Breast epithelium (tissue), 4 donors: ENCODE measurements around the gene FBXO40. TPM values are rescaled to one million over a fixed set of nuclear protein-coding genes. Genes with fewer than 3 reads are reported as not detected.
A peak's percentile ranks its signal among the peaks of the same experiment; 100 is the strongest.

Experiments
- DNase-seq, 2 donors: peaks; one replicate each; pipeline ENCODE4 v3.0.0-alpha.2; 2019; ENCODE audit warnings: low spot score in 2 of 2
- H3K27ac ChIP-seq, 2 donors: fragments of 200-600 bp; sonication (generic) in 1 of 2; one replicate each; pipeline ENCODE4 v1.5.1; 2016 to 2019; ENCODE audit warnings: mild to moderate bottlenecking in 1 of 2
- H3K27me3 ChIP-seq, 2 donors: fragments of 200-600 bp; sonication (generic) in 1 of 2; one replicate each; pipeline versions ENCODE4 v1.5.1 to v1.6.0; 2017 to 2019; ENCODE audit warnings: control low read depth in 1 of 2, mild to moderate bottlenecking in 1 of 2
- H3K36me3 ChIP-seq: fragments of 200-600 bp; one replicate; pipeline ENCODE4 v1.5.1; 2019
- H3K4me1 ChIP-seq, 2 donors: fragments of 200-600 bp; sonication (generic); one replicate each; pipeline ENCODE4 v1.5.1; 2016 to 2019; ENCODE audit warnings: control low read depth in 1 of 2
- H3K4me3 ChIP-seq, 3 donors: fragments of 200-600 bp; sonication (generic); 1 replicate in 2 of 3; 2 replicates in 1 of 3; pipeline ENCODE4 v1.5.1; 2016 to 2019; ENCODE audit warnings: mild to moderate bottlenecking in 3 of 3, moderate library complexity in 2 of 3
- H3K9me3 ChIP-seq, 2 donors: fragments of 200-600 bp; sonication (generic) in 1 of 2; one replicate each; pipeline ENCODE4 v1.5.1; 2016 to 2019; ENCODE audit warnings: control low read depth in 1 of 2
- POLR2A ChIP-seq: fragments of 450-650 bp; IDR thresholded peaks from one replicate; pipeline ENCODE4 v1.6.1; 2016; ENCODE audit warnings: antibody characterized with exemption, mild to moderate bottlenecking, moderate library complexity
- POLR2AphosphoS5 ChIP-seq, 3 donors: sonication (generic); formaldehyde crosslinking; IDR thresholded peaks; one replicate each; pipeline ENCODE4 v1.6.1; 2017; ENCODE audit warnings: antibody characterized with exemption in 3 of 3
- intact Hi-C: fragments of 100-400 bp; cut with DNase I; formaldehyde crosslinking; loops from one replicate; pipeline ENCODE4 v1.15.1; 2023; ENCODE audit warnings: low total_unique reads
- total RNA-seq, 3 donors: library from RNA; depleted of rRNA; stranded (reverse); fragments of >200 nt; gene quantifications; one replicate each; pipeline ENCODE4 v1.1.0, GENCODE V29; 2016
- TF ChIP-seq, protein P1 (sequence below), 3 donors: fragments of 450-650 bp; IDR thresholded peaks; one replicate each; pipeline ENCODE4 v1.5.1; 2016 to 2017; ENCODE audit warnings: antibody characterized with exemption in 3 of 3, mild to moderate bottlenecking in 3 of 3, moderate library complexity in 3 of 3

FBXO40 gene, protein sequence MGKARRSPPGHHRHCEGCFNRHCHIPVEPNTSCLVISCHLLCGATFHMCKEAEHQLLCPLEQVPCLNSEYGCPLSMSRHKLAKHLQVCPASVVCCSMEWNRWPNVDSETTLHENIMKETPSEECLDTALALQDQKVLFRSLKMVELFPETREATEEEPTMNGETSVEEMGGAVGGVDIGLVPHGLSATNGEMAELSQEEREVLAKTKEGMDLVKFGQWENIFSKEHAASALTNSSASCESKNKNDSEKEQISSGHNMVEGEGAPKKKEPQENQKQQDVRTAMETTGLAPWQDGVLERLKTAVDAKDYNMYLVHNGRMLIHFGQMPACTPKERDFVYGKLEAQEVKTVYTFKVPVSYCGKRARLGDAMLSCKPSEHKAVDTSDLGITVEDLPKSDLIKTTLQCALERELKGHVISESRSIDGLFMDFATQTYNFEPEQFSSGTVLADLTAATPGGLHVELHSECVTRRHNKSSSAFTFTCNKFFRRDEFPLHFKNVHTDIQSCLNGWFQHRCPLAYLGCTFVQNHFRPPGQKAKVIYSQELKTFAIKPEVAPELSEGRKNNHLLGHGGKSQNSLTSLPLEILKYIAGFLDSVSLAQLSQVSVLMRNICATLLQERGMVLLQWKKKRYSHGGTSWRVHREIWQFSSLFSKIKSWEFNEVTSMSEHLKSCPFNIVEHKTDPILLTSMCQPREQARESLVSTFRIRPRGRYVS
- not detected for total RNA-seq

DNA sequence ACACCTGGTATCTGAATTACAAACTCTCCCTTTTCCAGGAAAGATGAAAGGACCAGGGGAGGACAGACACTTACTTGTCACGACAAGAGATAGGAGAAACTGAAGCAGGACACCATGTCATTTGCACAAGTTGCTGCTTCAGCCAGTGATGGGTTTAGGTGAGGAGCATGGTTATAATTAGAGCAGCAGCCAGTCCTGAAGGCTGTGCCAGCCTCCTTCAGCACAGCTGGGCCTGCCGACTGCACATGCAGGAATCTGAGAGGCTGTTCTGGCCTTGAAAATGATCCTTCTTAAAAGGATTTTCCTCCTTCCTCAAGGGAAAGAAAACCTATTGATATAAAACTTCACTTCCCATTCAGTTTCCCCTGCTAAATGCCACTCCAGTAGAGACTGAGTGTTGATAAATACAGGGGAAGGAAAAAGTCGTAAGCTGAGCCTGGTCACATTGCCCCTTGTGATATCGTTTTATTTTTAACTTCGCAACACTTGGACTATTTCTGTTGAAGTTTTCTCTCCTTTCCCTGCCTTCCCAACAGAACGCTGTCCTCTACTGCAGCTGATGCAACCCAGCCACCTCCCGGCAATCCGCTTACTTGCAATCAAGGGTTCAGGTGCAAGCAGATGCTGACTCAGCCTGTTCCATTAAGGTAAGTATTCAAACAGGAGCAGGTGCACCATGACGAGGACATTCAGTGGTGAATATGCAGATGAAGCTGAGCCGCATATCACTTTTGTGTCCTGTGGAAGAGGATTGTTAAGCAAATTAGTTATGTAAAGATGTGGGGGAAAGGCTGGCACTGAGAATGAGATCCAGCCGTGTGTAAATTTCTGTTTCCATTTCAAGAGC, at the start of gene FBXO40:
Gene FBXO40, plus strand, starts transcription at position 524 of the 847 bp plus-strand sequence. CDS start 27,197 bp downstream, outside the sequence.
- Histone ChIP-seq H3K9me3 (no peaks in the 10 kb centered on the region), H3K4me3 (no peak within 1 kb of the TSS), H3K27me3 (no peaks in the 10 kb centered on the region), H3K27ac (no peak within 1 kb of the TSS), H3K4me1 (no peaks in the 10 kb centered on the region), H3K36me3 (no peaks in the 10 kb centered on the region)
- DNase-seq = no peak
- no peak for TF ChIP-seq POLR2A
- TF ChIP-seq, protein P1, sequence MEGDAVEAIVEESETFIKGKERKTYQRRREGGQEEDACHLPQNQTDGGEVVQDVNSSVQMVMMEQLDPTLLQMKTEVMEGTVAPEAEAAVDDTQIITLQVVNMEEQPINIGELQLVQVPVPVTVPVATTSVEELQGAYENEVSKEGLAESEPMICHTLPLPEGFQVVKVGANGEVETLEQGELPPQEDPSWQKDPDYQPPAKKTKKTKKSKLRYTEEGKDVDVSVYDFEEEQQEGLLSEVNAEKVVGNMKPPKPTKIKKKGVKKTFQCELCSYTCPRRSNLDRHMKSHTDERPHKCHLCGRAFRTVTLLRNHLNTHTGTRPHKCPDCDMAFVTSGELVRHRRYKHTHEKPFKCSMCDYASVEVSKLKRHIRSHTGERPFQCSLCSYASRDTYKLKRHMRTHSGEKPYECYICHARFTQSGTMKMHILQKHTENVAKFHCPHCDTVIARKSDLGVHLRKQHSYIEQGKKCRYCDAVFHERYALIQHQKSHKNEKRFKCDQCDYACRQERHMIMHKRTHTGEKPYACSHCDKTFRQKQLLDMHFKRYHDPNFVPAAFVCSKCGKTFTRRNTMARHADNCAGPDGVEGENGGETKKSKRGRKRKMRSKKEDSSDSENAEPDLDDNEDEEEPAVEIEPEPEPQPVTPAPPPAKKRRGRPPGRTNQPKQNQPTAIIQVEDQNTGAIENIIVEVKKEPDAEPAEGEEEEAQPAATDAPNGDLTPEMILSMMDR (IDR thresholded peaks at IDR 0.05) = no peak
- no peak for TF ChIP-seq POLR2AphosphoS5 (IDR thresholded peaks at IDR 0.05)
- intact Hi-C loops = no loop called here

DNA sequence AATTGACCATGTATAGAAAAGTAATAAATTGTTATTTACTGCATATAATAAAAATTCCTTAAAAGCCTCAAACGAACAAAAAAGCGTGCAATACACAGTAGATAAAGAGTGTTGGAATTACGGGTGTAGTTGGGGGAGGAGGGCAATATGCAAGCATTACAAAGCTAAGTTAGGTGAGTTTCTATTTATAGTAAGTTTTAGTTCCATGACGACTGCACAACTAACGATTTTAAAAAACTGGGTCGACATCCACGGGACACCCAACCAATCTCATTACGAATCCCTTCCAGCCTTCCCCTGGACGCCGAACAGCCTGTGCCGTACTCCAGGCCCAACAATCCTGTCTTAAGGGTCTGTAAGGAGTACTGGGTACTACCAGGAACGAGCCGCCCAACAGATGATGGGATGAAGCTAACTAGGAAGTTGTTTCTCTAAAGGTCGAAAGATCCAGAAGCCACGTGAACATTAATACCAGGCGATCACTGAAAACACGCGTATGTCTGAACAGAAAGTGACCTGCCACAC, 48.1 kb upstream of the FBXO40 start:
- no peak overlapping the region for H3K27ac ChIP-seq
- no peak for DNase-seq
- H3K36me3 ChIP-seq = no peaks in the 10 kb centered on the region
- H3K9me3 ChIP-seq = no peaks in the 10 kb centered on the region
- peak overlapping the region; percentile 54 to 66 (median 57) for H3K4me3 ChIP-seq
- no peaks in the 10 kb centered on the region for H3K4me1 ChIP-seq
- intact Hi-C loops = no loop called here
- TF ChIP-seq POLR2A (no peak), POLR2AphosphoS5 (IDR thresholded peaks at IDR 0.05) (no peak)
- TF ChIP-seq, protein P1 (IDR thresholded peaks at IDR 0.05) = no peak
- H3K27me3 ChIP-seq = no peaks in the 10 kb centered on the region

- Histone ChIP-seq H3K27me3 (no peaks in the 10 kb centered on the region), H3K4me1 (no peaks in the 10 kb centered on the region), H3K4me3 (peak within 1 kb of the TSS; percentile 54 to 66 (median 57)), H3K9me3 (no peaks in the 10 kb centered on the region), H3K27ac (peak within 1 kb of the TSS; percentile 58 to 63), H3K36me3 (no peaks in the 10 kb centered on the region)
- intact Hi-C loops = no loop called here
- peak; percentile 79 to 85 for DNase-seq
- TF ChIP-seq, protein P1 (IDR thresholded peaks at IDR 0.05) = no peak
- TF ChIP-seq POLR2AphosphoS5 (IDR thresholded peaks at IDR 0.05) = peak in 2 of 3 donors; percentile 19 to 34
Measured at GRCh38 chr3:121545574-121546455, 47.4 kb upstream of the FBXO40 start, which contains the start of gene POLQ. POLQ (minus strand) TSS chr3:121545988; CDS start chr3:121545877, 111 bp downstream.

- TF ChIP-seq POLR2A = no peak
- TF ChIP-seq, protein P1 (IDR thresholded peaks at IDR 0.05) = no peak
- no peak for TF ChIP-seq POLR2AphosphoS5 (IDR thresholded peaks at IDR 0.05)
- H3K36me3 ChIP-seq = no peaks in the 10 kb centered on the region
- H3K9me3 ChIP-seq = no peaks in the 10 kb centered on the region
- intact Hi-C loops = no loop called here
- no peak overlapping the region for H3K4me3 ChIP-seq
- no peaks in the 10 kb centered on the region for H3K27me3 ChIP-seq
- DNase-seq = no peak
- no peaks in the 10 kb centered on the region for H3K4me1 ChIP-seq
- H3K27ac ChIP-seq = no peak overlapping the region
Measured at GRCh38 chr3:121552379-121552778, 40.8 kb upstream of the FBXO40 start.
